Globus pallidus (tissue), 1 donor: Measurements from ENCODE around the gene IRGM.
"Not testable (repeated sequence)": the region's sequence is repeated elsewhere in the genome, so short reads cannot be mapped to it uniquely, and the experiment has no call there.

Source experiments
- DNase-seq: peaks from one replicate; pipeline ENCODE4 v3.0.0-alpha.2; 2015; ENCODE audit warnings: low spot score

IRGM gene, protein sequence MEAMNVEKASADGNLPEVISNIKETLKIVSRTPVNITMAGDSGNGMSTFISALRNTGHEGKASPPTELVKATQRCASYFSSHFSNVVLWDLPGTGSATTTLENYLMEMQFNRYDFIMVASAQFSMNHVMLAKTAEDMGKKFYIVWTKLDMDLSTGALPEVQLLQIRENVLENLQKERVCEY

DNA sequence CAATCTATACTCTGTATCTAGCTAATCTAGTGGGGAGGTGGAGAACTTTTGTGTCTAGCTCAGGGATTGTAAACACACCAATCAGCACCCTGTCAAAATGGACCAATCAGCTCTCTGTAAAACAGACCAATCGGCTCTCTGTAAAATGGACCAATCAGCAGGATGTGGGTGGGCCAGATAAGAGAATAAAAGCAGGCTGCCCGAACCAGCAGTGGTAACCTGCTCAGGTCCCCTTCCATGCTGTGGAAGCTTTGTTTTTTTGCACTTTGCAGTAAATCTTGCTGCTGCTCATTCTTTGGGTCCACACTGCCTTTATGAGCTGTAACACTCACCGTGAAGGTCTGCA lies at the start of gene IRGM:
IRGM (plus strand) TSS at position 214 of the 346 bp plus-strand sequence. CDS start 1,603 bp downstream, outside the sequence.
- DNase-seq: not testable (repeated sequence)

DNA sequence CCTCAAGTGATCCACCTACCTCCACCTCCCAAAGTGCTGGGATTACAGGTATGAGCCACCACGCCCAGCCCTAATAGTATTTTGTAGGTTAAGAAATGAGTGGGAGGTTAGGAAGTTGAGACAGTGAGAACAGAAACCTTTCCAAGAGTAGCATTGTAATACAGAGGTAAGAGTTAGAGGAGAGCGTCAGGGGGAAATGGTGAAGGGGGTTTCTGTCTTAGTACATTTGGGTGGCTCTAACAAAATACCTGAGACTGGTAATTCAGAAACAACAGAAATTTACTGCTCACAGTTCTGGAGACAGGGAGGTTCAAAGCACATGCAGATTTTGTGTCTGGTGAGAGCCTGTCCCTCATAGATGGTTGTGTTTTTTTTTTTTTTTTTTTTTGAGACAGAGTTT lies 48.9 kb upstream of the IRGM start:
- DNase-seq: no peak

DNA sequence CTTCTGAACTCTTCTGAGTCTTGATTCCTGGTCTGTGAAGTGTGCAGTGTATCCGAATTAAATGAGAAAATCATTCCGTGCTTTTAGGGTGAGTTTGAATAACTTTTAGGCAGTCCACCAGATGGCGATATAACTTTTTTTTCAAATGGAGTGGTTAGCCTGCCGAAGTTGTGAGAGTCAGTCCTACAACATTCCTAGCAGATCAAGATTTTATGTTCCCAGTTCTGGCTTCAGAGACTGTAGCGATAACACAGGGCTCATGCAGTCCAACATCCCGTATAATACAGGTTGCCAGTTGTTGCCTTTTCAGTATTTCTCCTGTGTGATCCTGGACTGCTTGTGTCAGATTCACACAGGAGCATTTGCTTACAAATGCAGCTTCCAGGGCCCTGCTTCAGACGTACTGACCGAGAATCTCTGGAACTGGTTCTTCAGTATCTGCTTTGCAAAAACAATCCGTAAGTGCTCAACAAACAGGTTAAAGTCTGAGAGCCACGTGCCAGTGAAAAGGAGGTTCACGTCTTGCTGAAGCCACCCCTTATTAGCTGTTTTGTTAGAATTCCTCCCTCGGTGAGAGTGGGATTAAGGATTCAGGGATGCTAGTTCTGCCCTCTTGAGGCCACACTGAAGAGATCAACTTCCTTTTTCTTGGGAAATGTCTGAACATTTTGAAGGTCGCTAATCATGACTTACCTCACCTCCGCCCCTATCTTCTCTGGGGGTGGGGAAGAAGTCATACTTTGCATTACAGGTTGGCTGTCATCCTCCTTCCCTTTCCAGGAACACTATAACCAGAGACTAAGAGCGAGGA lies 45.0 kb upstream of the IRGM start:
- peak; percentile 43 for DNase-seq

DNA sequence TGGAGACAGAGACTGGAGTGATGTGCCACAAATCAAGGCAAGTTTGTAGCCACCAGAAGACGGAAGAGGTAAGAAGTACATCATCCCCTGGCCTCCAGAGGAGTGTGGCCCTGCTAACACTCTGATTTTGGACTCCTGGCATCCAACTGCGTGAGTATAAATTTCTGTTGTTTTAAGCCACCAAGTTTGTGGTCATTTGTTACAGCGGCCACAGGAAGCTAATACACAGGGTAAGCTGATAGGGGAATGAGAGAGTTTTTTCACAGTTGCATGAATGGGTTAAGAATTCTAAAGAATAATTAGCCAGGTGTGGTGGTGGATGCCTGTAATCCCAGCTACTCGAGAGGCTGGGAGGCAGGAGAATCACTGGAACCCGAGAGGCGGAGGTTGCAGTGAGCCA lies 41.9 kb upstream of the IRGM start:
- DNase-seq: no peak

DNA sequence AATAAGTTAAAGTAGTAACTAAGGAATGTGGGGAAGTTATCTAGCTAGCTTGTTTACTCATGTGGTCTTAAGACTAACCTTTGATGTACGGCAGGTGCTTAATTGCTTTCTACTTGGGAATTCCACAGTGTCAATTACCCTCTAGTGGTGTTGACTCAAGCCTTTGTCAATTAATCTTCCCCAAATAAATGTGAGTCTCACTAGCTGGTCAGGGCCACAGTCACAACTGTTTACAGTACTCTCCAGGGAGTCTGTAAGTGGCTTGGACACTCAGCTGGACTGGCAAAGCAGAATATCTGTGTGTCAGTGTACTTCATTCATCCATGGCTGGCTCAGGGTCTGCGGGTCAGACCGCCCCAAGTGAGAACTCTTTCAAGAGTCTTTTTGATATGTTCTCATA lies 37.0 kb upstream of the IRGM start:
- DNase-seq: no peak

DNA sequence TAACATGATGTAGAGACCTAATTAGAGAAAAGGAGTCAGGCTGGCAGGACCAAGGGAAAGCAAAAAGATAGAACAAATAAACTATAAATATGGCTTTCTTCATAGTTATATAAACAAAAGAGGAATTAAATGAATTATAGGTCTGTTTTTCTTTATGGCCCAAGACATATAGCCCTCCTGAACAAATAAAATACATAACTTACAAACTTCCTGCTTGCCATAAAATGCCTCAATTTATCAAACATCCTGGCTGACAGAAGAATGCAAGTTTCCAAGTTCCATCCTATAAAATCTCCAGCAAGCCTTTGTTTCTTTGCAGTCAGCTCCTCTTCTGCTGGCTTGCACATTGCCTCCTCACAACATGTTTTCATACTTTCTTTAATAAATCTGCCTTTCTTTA lies 31.3 kb upstream of the IRGM start:
- DNase-seq: no peak

DNA sequence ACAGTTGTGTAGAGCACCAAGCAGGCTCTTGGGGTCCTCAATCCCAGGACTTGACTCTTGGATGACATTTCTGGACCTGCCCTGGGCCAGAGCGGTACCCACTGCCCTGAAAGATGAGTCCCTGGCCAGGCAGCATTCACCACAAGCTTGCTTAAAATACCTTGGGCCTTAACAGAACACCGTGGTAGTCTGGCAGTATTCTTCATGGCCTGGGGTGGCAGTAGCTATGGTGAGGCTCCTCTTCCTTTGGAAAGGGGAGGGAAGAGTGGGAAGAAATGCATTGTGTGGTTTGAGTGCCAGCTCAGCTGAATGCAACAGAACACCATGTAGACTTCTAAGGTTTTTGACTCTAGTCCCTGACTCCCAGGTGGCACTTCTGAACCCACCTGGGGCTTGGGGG lies 29.4 kb upstream of the IRGM start:
- DNase-seq: no peak

DNA sequence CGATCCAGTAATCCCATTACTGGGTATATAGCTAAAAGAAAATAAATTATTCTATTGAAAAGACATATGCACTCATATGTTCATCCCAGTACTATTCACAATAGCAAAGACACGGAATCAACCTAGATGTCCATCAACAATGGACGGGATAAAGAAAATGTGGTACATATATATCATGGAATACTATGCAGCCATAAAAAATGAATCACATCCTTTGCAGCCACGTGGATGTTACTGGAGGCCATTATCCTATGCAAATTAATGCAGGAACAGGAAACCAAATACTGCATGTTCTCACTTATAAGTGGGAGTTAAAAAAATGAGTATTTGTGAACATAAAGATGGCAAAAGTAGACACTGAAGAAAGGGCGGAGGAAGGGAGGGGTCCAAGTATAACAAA lies 16.6 kb upstream of the IRGM start:
- DNase-seq: no peak

DNA sequence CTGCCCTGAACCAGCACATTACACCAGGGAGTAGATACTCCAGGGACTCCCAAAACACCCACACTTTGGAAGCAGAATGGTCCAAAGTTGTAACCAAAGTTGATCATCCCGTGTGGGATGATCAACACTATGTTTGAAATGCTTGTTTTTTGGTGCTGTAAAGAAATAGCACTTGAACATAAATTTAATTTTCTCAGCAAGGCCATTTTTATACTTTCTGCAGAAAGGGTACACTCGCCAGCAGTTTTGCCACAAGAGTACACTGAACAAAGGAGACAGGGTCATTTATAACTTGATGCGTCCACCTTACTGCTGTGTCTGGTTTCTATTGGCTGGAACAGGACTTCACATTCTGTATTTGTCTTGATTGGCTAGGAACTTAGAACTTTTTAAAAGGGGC lies 14.5 kb upstream of the IRGM start:
- not testable (repeated sequence) for DNase-seq

DNA sequence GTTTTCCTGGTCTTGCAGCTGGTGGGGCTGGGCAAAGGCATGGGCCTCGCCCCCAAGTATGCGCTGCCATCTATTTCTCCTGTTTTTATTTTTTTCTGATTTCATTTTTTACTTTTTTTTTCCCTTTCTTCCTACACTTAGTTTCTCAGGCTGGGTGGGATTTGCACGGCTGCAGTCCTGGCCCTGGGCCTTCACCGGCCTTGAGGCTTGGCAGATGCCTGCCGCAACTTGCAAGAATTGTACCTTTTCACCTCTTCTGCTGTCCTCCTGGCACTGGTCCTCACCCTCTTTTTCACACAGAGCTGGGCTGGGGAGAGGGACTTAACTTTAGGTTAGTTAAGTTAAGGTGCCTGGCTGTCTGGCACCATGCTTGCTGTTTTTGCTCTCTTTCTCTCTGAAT lies 10.3 kb upstream of the IRGM start:
- DNase-seq: no peak

DNA sequence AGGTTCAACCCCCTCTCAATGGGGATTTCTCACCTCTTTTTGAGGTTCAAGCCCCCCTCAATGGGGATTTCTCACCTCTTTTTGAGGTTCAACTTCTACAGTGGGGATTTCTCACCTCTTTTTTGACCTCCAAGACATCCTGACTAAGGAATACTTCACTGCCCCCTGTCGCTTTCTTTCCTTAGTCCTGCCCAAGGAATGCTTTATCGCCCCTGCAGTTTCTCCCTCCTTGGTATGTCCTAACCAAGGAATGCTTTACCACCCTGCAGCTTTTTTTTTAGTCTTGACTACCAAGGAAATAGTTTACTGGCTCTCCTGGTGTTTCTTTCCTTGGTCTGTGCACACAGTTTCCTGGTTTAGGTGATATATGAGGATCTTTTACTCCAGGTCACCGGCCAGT lies 9.6 kb upstream of the IRGM start:
- no peak for DNase-seq

DNA sequence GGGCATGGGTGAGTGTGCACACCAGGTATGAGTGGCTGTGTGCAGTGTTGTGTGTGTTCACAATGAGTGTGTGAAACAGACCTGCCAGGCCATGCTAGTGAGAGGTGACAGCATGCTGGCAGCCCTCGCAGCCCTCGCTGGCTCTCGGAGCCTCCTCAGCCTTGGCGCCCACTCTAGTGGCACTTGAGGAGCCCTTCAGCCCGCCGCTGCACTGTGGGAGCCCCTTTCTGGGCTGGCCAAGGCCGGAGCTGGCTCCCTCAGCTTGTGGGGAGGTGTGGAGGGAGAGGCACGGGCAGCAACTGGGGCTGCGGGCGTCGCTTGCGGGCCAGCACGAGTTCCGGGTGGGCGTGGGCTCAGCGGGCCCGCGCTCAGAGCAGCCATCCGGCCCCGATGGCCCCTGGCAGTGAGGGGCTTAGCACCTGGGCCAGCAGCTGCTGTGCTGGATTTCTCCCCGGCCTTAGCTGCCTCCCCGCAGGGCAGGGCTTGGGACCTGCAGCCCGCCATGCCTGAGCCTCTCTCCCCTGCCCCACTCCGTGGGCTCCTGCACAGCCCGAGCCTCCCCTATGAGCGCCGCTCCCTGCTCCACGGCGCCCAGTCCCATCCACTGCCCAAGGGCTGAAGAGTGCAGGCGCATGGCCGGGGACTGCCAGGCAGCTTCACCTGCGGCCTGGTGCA lies 999 bp upstream of the IRGM start:
- not testable (repeated sequence) for DNase-seq

DNA sequence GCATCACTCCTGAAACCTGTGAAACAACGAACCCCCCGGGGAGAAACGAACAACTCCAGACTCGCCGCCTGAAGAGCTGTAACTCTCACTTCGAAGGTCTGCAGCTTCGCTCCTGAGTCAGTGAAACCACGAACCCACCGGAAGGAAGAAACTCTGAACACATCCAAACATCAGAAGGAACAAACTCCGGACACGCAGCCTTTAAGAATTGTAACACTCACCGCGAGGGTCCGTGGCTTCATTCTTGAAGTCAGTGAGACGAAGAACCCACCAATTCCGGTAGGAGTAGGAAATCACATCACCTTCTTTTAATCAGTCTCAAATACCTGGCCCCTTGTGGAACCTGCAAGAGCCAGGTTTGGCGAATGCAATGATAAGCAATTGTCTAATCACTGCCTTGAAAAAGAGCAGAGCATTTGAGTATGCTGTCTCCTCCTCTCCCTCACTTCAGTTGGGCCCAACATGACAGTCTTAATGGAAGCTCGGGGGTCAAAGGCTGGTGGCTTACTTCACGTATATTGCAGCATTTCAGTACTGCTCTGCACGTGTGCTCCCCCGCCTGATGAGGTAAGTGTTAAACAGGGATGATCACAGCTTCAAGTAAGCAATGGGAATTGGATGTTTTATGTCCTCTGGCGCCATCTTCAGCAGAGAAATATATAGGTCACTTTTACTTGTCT lies 473 bp downstream of the IRGM start:
- peak; percentile 64 for DNase-seq

DNA sequence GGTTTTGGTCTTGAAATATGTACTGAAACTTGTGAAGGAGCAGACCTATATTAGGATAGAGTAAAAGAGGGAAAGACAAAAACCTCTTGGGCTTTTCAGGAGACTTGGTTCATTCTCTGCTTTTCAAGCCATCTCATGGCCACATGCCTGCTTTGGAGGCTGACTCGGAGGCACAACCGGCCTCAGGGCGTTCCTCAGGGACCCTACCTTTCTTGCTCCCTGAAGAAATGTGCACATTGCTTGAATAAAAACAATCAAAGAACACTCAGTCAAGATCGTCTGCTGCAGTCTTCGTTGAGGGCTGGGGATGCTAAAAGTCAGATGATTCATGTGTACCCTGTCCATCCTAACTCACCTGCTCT lies 994 bp downstream of the IRGM start:
- DNase-seq: no peak

DNA sequence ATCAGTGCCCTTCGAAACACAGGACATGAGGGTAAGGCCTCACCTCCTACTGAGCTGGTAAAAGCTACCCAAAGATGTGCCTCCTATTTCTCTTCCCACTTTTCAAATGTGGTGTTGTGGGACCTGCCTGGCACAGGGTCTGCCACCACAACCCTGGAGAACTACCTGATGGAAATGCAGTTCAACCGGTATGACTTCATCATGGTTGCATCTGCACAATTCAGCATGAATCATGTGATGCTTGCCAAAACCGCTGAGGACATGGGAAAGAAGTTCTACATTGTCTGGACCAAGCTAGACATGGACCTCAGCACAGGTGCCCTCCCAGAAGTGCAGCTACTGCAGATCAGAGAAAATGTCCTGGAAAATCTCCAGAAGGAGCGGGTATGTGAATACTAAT lies 1.9 kb downstream of the IRGM start:
- no peak for DNase-seq

DNA sequence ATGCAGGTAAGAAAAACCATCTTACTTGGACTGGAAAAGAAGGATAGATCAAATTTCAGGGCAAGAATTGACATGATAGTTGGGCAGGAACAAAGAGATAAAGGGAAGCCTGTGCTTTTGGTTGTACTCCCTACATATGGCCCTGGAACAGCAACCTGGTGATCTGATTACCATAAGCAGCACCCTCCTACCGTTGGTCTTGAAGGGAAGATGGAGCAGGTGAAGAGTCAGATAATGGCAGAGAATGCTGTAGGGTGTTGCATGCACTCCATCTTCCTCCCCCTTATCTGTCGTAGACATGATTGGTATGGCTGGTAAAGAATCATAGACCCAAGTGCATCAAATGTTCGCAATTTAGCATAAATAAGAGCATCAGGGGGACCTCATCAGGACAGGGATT lies 4.7 kb downstream of the IRGM start:
- DNase-seq: no peak

DNA sequence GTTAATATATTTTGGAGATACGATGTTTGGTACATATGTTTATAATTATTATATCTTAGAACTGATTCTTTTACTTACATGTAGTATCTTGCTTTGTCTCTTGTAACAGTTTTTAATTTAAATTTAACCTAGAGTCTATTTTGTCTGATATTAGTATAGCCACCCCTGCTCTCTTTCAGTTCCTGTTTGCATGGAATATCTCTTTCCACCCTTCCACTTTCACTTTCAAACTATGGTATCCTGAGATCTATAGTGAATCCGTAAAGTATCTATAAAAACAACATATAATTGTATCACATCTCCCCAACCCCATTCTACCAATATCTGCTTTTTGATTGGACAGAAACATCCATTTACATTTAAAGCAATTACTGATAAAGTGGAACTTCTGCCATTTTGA lies 7.2 kb downstream of the IRGM start:
- DNase-seq: no peak

DNA sequence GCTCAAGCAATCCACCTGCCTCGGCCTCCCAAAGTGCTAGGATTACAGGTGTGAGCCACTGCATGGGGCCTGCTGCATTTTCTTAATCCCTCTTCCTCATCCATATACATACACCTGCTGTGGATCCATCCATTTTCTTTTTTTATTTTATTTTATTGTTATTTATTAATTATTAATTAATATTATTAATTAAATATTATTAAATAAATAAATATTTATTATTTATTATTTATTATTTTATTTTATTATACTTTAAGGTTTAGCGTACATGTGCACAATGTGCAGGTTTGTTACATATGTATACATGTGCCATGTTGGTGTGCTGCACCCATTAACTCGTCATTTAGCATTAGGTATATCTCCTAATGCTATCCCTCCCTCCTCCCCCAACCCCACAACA lies 10.4 kb downstream of the IRGM start:
- DNase-seq: not testable (repeated sequence)

DNA sequence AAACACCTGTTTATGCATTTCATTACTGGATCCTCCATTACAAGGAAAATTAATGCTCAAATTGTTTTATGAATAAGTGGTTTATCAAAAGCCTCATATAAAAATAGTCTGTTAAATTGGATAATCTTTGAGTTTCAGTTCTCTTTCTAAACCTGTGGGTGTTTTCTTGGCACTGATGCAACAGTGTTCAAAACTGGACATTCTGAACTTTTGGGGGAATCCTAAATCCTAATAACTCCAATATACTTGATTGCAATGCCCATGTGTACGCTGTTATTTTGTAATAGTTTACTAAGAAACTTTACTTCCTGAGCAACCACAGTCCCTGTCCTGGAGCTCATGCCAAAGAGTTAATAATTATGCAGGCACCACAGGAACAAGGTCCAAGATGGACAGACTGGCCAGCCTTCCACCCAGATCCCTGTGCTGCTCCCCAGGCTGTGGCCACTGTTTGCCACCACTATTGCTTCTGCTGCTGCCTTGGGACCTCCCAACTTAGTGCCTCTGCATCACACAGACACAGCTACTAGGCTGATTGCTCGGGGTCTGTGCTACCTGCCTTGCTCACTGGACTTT lies 14.0 kb downstream of the IRGM start:
- no peak for DNase-seq

DNA sequence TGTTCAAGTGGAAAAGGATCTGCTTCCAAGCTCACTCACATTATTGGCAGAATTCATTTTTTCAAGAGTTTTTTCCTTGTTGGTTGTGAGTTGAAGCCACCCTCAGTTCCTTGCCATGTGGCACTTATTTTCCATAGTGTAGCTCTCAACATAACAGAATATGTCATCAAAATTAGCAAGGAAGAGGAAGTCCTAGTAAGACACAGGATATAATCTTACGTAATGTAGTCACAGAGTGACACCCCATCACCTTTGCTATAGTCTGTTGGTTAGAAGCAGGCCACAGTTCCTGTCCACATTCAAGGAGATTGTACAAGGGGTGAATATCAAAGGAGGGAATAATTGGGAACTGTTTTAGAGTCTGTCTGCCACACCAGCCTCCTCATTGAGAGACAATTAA lies 15.7 kb downstream of the IRGM start:
- DNase-seq: no peak

DNA sequence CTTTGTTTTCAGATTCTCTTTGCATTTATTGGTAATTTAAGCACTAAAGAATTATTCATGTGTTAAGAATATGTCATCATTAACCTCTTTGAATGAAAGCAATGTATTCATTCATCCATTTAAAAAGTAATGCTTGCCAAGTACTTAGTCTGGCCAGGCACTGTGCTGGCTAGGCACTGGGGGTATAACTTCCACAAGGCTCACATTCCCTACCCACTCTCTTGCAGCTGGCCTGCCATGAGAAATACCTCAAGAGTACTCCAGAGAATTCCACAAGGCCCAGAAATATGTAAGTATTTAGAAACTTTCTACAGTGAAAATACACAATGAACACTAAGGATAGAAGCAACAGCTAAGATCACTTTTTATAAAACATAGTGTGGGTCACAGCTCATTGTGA lies 33.0 kb downstream of the IRGM start:
- no peak for DNase-seq
